Measurements from ENCODE around the gene ZMYM4. TPM values are rescaled to one million over a fixed set of nuclear protein-coding genes. Genes with fewer than 3 reads are reported as not detected.

The ZMYM4 gene
- polyA plus RNA-seq, 1 of the 3 experiments (the other 2 are of a cell fraction): 12.2 TPM

DNA sequence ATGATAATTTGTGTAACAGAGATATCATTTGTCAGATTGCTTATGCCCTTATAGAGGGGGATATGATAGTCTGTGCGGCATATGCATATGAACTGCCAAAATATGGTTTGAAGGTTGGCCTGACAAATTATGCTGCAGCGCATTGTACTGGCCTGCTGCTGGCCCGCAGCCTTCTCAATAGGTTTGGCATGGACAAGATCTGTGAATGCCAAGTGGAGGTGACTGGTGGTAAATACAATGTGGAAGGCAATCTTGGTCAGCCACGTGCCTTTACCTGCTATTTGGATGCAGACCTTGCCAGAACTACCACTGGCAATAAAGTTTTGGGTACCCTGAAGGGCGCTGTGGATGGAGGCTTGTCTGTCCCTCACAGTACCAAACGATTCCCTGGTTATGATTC, 82.4 kb downstream of the ZMYM4 start:
- no peak overlapping the region for H3K9ac ChIP-seq
- POLR2A ChIA-PET: no interaction called here
- H3K27me3 ChIP-seq (ENCODE audit: insufficient read depth): no peaks in the 10 kb centered on the region
- CTCF ChIA-PET: no interaction called here
- H3K79me2 ChIP-seq (ENCODE audit: insufficient read depth): peaks cover 84% of the 10 kb centered on the region
- WGBS (ENCODE audit: low lambda C conversion rate): 88% methylated on average over 6 of the region's 6 CpGs
- H3K9me3 ChIP-seq: no peaks in the 10 kb centered on the region
- H3K36me3 ChIP-seq (replicated peaks in 1 of 2; ENCODE audit: control insufficient read depth in 1 of 2, insufficient read depth in 2 of 2, low read length in 1 of 2): peaks cover 0 to 17% of the 10 kb centered on the region in 2 experiments
- H4K20me1 ChIP-seq (ENCODE audit: insufficient read depth): peaks cover 31% of the 10 kb centered on the region
- H3K27ac ChIP-seq (ENCODE audit: low read depth in 2 of 2, low read length in 1 of 2): no peak overlapping the region
- H3K4me3 ChIP-seq (ENCODE audit: low read depth in 2 of 2, low read length in 1 of 2): no peak overlapping the region
- H3K9me2 ChIP-seq: no peaks in the 10 kb centered on the region
- no peak overlapping the region for H3K4me2 ChIP-seq
- peaks cover 0 to 7% of the 10 kb centered on the region in 2 experiments; a peak in 2 of 4 replicates for H3K4me1 ChIP-seq (ENCODE audit: control insufficient read depth in 1 of 2, insufficient read depth in 2 of 2, low read depth in 1 of 2, low read length in 1 of 2)
- TF ChIP-seq FOXJ3 (CRISPR knock-in tag; IDR thresholded peaks at IDR 0.05): no peak
- TF ChIP-seq, protein P1, sequence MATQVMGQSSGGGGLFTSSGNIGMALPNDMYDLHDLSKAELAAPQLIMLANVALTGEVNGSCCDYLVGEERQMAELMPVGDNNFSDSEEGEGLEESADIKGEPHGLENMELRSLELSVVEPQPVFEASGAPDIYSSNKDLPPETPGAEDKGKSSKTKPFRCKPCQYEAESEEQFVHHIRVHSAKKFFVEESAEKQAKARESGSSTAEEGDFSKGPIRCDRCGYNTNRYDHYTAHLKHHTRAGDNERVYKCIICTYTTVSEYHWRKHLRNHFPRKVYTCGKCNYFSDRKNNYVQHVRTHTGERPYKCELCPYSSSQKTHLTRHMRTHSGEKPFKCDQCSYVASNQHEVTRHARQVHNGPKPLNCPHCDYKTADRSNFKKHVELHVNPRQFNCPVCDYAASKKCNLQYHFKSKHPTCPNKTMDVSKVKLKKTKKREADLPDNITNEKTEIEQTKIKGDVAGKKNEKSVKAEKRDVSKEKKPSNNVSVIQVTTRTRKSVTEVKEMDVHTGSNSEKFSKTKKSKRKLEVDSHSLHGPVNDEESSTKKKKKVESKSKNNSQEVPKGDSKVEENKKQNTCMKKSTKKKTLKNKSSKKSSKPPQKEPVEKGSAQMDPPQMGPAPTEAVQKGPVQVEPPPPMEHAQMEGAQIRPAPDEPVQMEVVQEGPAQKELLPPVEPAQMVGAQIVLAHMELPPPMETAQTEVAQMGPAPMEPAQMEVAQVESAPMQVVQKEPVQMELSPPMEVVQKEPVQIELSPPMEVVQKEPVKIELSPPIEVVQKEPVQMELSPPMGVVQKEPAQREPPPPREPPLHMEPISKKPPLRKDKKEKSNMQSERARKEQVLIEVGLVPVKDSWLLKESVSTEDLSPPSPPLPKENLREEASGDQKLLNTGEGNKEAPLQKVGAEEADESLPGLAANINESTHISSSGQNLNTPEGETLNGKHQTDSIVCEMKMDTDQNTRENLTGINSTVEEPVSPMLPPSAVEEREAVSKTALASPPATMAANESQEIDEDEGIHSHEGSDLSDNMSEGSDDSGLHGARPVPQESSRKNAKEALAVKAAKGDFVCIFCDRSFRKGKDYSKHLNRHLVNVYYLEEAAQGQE (IDR thresholded peaks at IDR 0.05; ENCODE audit: low read depth, low read length): no peak
- no peak for TF ChIP-seq SIN3A (IDR thresholded peaks at IDR 0.05; ENCODE audit: borderline replicate concordance, low read depth, low read length)
- TF ChIP-seq, protein P2, sequence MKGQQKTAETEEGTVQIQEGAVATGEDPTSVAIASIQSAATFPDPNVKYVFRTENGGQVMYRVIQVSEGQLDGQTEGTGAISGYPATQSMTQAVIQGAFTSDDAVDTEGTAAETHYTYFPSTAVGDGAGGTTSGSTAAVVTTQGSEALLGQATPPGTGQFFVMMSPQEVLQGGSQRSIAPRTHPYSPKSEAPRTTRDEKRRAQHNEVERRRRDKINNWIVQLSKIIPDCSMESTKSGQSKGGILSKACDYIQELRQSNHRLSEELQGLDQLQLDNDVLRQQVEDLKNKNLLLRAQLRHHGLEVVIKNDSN (IDR thresholded peaks at IDR 0.05; ENCODE audit: borderline replicate concordance, low read depth): no peak
- TF ChIP-seq ELF1 (IDR thresholded peaks at IDR 0.05): no peak
- TF ChIP-seq, protein P3, sequence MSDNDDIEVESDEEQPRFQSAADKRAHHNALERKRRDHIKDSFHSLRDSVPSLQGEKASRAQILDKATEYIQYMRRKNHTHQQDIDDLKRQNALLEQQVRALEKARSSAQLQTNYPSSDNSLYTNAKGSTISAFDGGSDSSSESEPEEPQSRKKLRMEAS (IDR thresholded peaks at IDR 0.05; ENCODE audit: low read depth): no peak
- TF ChIP-seq MEF2A (IDR thresholded peaks at IDR 0.05; ENCODE audit: borderline replicate concordance, low read depth): no peak
- TF ChIP-seq CHD2 (IDR thresholded peaks at IDR 0.05; ENCODE audit: low read length, partially characterized antibody): no peak
- TF ChIP-seq EP300 (IDR thresholded peaks at IDR 0.05; ENCODE audit: borderline replicate concordance in 1 of 2, low read depth in 1 of 2, low read length in 1 of 2): no peak
- no peak for TF ChIP-seq TAF1 (IDR thresholded peaks at IDR 0.05; ENCODE audit: borderline replicate concordance, low read depth, low read length)
- no peak for TF ChIP-seq JUND (IDR thresholded peaks at IDR 0.05)
- no peak for TF ChIP-seq FOSL2 (IDR thresholded peaks at IDR 0.05; ENCODE audit: borderline replicate concordance, low read depth)
- no peak overlapping the region for H2AFZ ChIP-seq (ENCODE audit: low read depth)
- no peak for DNase-seq
- H3F3A ChIP-seq (replicated peaks; ENCODE audit: insufficient read depth): peaks cover 10% of the 10 kb centered on the region

DNA sequence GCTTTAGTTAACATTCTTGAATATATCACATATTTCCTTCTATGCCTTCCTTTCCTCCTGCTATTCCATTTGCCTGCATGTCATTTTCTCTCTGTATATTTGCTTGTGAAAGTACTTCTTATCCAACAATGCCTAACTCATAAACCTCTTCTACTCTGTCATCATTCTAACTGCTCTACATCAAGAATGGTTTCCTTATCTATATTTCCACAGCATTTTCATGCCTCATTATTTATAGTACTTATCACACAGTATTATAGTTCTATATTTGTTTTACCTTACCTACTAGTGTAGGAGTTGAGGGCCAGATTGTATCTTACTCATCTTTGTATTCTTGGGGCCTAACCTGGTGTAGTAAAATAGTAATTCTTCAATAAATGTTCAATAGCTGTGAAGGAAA, 91.5 kb downstream of the ZMYM4 start:
- CTCF ChIA-PET: interaction anchor here (1.0 to 1.5 kb wide), 2 partner anchors 15 to 91 kb away, joined by 3 to 4 read pairs; no protein-coding TSS in a partner anchor

More for the DNA sequence above, 91.5 kb downstream of the ZMYM4 start:
- Histone ChIP-seq H3K36me3 (replicated peaks in 1 of 2; ENCODE audit: control insufficient read depth in 1 of 2, insufficient read depth in 2 of 2, low read length in 1 of 2) (peaks cover 40 to 43% of the 10 kb centered on the region in 2 experiments), H3K9me2 (no peaks in the 10 kb centered on the region), H3K79me2 (ENCODE audit: insufficient read depth) (peaks cover 46% of the 10 kb centered on the region), H4K20me1 (ENCODE audit: insufficient read depth) (peaks cover 4% of the 10 kb centered on the region; the same call in 1 of the 2 replicates), H3K4me1 (ENCODE audit: control insufficient read depth in 1 of 2, insufficient read depth in 2 of 2, low read depth in 1 of 2, low read length in 1 of 2) (no peaks in the 10 kb centered on the region; a peak in 1 of 4 replicates), H3K27ac (ENCODE audit: low read depth in 2 of 2, low read length in 1 of 2) (no peak overlapping the region), H3K9me3 (no peaks in the 10 kb centered on the region), H3K4me3 (ENCODE audit: low read depth in 2 of 2, low read length in 1 of 2) (no peak overlapping the region), H3K4me2 (no peak overlapping the region), H3F3A (replicated peaks; ENCODE audit: insufficient read depth) (peaks cover 12% of the 10 kb centered on the region), H3K27me3 (ENCODE audit: insufficient read depth) (no peaks in the 10 kb centered on the region), H3K9ac (no peak overlapping the region), H2AFZ (ENCODE audit: low read depth) (no peak overlapping the region)
- DNase-seq: no peak
- POLR2A ChIA-PET: no interaction called here
- TF ChIP-seq, protein P3 (IDR thresholded peaks at IDR 0.05; ENCODE audit: low read depth): no peak
- TF ChIP-seq EP300 (IDR thresholded peaks at IDR 0.05; ENCODE audit: borderline replicate concordance in 1 of 2, low read depth in 1 of 2, low read length in 1 of 2) (no peak), NFIC (IDR thresholded peaks at IDR 0.05; ENCODE audit: borderline replicate concordance) (no peak), CHD2 (IDR thresholded peaks at IDR 0.05; ENCODE audit: low read length, partially characterized antibody) (no peak), TEAD4 (IDR thresholded peaks at IDR 0.05; ENCODE audit: borderline replicate concordance, insufficient read depth) (no peak)
- TF ChIP-seq, protein P4, sequence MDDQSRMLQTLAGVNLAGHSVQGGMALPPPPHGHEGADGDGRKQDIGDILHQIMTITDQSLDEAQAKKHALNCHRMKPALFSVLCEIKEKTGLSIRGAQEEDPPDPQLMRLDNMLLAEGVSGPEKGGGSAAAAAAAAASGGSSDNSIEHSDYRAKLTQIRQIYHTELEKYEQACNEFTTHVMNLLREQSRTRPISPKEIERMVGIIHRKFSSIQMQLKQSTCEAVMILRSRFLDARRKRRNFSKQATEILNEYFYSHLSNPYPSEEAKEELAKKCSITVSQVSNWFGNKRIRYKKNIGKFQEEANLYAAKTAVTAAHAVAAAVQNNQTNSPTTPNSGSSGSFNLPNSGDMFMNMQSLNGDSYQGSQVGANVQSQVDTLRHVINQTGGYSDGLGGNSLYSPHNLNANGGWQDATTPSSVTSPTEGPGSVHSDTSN (IDR thresholded peaks at IDR 0.05): no peak
- TF ChIP-seq, protein P5, sequence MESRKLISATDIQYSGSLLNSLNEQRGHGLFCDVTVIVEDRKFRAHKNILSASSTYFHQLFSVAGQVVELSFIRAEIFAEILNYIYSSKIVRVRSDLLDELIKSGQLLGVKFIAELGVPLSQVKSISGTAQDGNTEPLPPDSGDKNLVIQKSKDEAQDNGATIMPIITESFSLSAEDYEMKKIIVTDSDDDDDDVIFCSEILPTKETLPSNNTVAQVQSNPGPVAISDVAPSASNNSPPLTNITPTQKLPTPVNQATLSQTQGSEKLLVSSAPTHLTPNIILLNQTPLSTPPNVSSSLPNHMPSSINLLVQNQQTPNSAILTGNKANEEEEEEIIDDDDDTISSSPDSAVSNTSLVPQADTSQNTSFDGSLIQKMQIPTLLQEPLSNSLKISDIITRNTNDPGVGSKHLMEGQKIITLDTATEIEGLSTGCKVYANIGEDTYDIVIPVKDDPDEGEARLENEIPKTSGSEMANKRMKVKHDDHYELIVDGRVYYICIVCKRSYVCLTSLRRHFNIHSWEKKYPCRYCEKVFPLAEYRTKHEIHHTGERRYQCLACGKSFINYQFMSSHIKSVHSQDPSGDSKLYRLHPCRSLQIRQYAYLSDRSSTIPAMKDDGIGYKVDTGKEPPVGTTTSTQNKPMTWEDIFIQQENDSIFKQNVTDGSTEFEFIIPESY (IDR thresholded peaks at IDR 0.05; ENCODE audit: borderline replicate concordance, low read depth): no peak
